Measurements from ENCODE around the gene TEAD1. TPM values are rescaled to one million over a fixed set of nuclear protein-coding genes. Genes with fewer than 3 reads are reported as not detected.

The TEAD1 gene
- total RNA-seq, 6 experiments from 2014 or later, result 28.3 to 41.5 (median 32.2) TPM

DNA sequence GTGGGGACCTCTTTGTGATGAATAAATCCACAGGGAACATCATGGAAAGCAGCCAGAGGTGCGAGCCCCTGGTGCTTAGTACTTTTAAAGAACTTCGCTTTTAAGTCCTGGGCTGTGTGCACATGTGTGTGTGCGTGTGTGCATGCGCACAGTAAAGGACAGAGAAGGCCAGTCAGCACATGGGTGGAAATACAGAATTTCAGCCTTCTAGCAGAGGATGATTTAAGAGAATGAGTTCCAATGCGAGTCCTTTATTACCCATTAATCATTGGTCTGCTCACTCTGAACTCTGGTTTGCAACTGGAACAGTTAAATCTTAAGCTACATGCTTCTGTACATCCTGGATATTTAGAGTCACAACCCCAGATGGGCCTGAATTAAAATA, 18.9 kb downstream of the TEAD1 start:
- peak; percentile 2 to 33 (median 12) for ATAC-seq
- Histone ChIP-seq H3K9me3 (no peaks in the 10 kb centered on the region), H3K27ac (peak overlapping the region; percentile 92 to 97 (median 92)), H3K4me3 (peak overlapping the region in 1 of 3 donors; percentile 14), H3K4me1 (peaks cover 0 to 65% (median 19%) of the 10 kb centered on the region in 4 donors), H3K27me3 (no peaks in the 10 kb centered on the region), H3K36me3 (no peaks in the 10 kb centered on the region)
- intact Hi-C loops (cut with DNase I), result no loop called here
- WGBS (ENCODE audit: insufficient coverage, low coverage, low lambda C conversion rate, missing lambda C conversion rate), result 11% methylated on average over 5 of the region's 5 CpGs
- TF ChIP-seq CTCF (IDR thresholded peaks at IDR 0.05) (no peak), POLR2A (IDR thresholded peaks at IDR 0.05) (no peak)
- no peak for DNase-seq

DNA sequence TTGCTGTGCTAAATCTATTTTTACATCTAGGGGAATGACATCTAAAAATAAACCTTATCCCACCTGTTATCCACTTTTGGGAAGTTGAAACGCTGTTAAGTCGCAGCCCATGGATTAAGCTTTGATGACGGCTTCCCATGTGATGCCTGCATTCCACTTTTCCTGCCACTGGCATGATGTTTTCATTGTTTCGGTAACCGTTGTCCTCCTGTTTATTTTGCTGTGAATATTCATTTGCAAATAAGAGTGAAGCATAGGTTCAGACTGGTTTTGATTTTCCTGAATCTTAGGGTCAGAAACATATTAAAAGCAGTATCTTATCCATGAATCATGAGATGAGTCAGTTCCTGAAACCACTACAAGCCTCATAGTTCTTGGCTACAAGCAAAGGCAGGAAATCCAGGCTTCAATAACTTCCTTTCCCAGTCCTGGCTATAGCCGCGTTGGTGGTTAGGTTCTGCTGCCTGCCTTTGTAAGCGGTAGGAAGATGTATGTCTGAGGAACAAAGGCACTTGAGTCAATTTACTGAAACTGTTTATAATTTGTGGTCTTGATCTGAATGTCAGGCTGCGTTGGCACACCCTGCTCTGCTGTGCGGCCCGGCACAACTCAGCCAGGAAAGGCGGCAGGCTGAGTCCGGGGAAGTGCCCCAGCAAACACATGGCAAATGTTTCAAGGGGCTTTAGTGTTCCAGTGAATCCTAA, 19.4 kb downstream of the TEAD1 start:
- H3K27me3 ChIP-seq, result no peaks in the 10 kb centered on the region
- intact Hi-C loops (cut with DNase I), result no loop called here
- H3K4me3 ChIP-seq, result peak overlapping the region in 2 of 3 donors; percentile 1 to 14
- DNase-seq (peak in 2 of 3 donors; percentile 43 to 61), ATAC-seq (peak; percentile 42 to 71 (median 54))
- no peaks in the 10 kb centered on the region for H3K9me3 ChIP-seq
- WGBS (ENCODE audit: insufficient coverage, low coverage, low lambda C conversion rate, missing lambda C conversion rate), result 1% methylated on average over 12 of the region's 13 CpGs
- no peaks in the 10 kb centered on the region for H3K36me3 ChIP-seq
- peaks cover 0 to 65% (median 19%) of the 10 kb centered on the region in 4 donors for H3K4me1 ChIP-seq
- H3K27ac ChIP-seq, result peak overlapping the region; percentile 92 to 97 (median 92)
- TF ChIP-seq CTCF (IDR thresholded peaks at IDR 0.05) (no peak), POLR2A (IDR thresholded peaks at IDR 0.05) (peak; percentile 62)

GRCh38 chr11:12694183-12694531, 19.9 kb downstream of the TEAD1 start:
- Histone ChIP-seq H3K27me3 (no peaks in the 10 kb centered on the region), H3K27ac (peak overlapping the region; percentile 92 to 97 (median 92)), H3K4me3 (peak overlapping the region in 2 of 3 donors; percentile 1 to 14), H3K9me3 (no peaks in the 10 kb centered on the region), H3K4me1 (peaks cover 0 to 65% (median 19%) of the 10 kb centered on the region in 4 donors), H3K36me3 (no peaks in the 10 kb centered on the region)
- TF ChIP-seq POLR2A (IDR thresholded peaks at IDR 0.05) (no peak), CTCF (IDR thresholded peaks at IDR 0.05) (no peak)
- intact Hi-C loops (cut with DNase I), result no loop called here
- DNase-seq (peak in 1 of 3 donors; percentile 35), ATAC-seq (peak; percentile 11 to 33 (median 16))
- WGBS (ENCODE audit: insufficient coverage, low coverage, low lambda C conversion rate, missing lambda C conversion rate), result 8% methylated on average over 6 of the region's 6 CpGs

DNA sequence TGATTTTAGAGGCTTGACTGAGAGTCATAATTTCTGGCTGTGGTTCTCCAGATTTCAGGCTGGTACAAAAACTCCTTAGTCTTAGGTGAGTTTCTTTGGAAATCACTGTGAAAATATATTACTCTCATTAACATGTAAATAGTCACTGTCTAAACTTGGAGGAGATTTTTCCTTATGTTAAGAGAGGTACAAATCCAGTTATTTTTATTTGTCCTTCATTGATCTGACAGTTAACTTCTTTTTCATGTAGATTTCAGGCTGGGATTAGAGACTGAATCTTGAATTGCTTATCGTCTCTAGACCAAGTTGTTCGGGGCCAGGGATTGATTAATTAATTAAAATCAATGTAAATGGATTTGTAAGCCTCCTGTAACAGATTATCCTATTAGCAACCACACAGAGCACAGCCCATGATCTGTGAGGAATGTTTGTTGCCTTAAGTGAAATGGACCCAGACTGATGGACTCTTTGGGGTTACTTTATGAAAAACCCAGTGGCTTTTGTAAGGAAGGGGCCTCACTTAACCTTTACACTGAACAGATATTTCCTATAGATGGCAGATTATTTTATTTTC, 21.1 kb downstream of the TEAD1 start:
- ATAC-seq, result no peak
- H3K4me1 ChIP-seq, result peaks cover 0 to 65% (median 19%) of the 10 kb centered on the region in 4 donors
- H3K4me3 ChIP-seq, result no peak overlapping the region
- no peak for DNase-seq
- 17% methylated on average over 2 of the region's 2 CpGs for WGBS (ENCODE audit: insufficient coverage, low coverage, low lambda C conversion rate, missing lambda C conversion rate)
- H3K27ac ChIP-seq, result peak overlapping the region; percentile 92 to 97 (median 92)
- H3K9me3 ChIP-seq, result no peaks in the 10 kb centered on the region
- TF ChIP-seq CTCF (IDR thresholded peaks at IDR 0.05), result no peak
- TF ChIP-seq POLR2A (IDR thresholded peaks at IDR 0.05), result no peak
- no peaks in the 10 kb centered on the region for H3K27me3 ChIP-seq
- no peaks in the 10 kb centered on the region for H3K36me3 ChIP-seq
- intact Hi-C loops (cut with DNase I), result no loop called here
